Activated CD4-positive, alpha-beta T cell treated with anti-CD3 and anti-CD28 coated beads for 1 hour (primary cell): ENCODE results near the gene LRRC55.

Source experiments
- DNase-seq: peaks from one replicate; pipeline ENCODE4 v3.0.0-alpha.2; 2020

LRRC55 gene

GRCh38 chr11:57203882-57204480, 22.2 kb downstream of the LRRC55 start:
- no peak for DNase-seq

- no peak for DNase-seq
Observed at GRCh38 chr11:57205041-57205641, 23.4 kb downstream of the LRRC55 start.

- DNase-seq = no peak
Observed at GRCh38 chr11:57207168-57207567, 25.4 kb downstream of the LRRC55 start.

GRCh38 chr11:57210781-57211180, 29.0 kb downstream of the LRRC55 start:
- no peak for DNase-seq

GRCh38 chr11:57213342-57214097, 31.8 kb downstream of the LRRC55 start:
- no peak for DNase-seq

GRCh38 chr11:57214098-57214417, 32.3 kb downstream of the LRRC55 start:
- DNase-seq = no peak

GRCh38 chr11:57214494-57214893, 32.7 kb downstream of the LRRC55 start:
- no peak for DNase-seq

- no peak for DNase-seq
Observed at GRCh38 chr11:57216463-57216862, 34.7 kb downstream of the LRRC55 start.

GRCh38 chr11:57217053-57217452, 35.3 kb downstream of the LRRC55 start:
- no peak for DNase-seq

- DNase-seq = no peak
Observed at GRCh38 chr11:57219021-57219627, 37.4 kb downstream of the LRRC55 start.

- no peak for DNase-seq
Observed at GRCh38 chr11:57222239-57222638, 40.5 kb downstream of the LRRC55 start.

- DNase-seq = no peak
Observed at GRCh38 chr11:57223601-57224000, 41.8 kb downstream of the LRRC55 start.

GRCh38 chr11:57224128-57224527, 42.4 kb downstream of the LRRC55 start:
- no peak for DNase-seq

- no peak for DNase-seq
Observed at GRCh38 chr11:57224537-57224936, 42.8 kb downstream of the LRRC55 start.

GRCh38 chr11:57228600-57228999, 46.8 kb downstream of the LRRC55 start:
- no peak for DNase-seq

- DNase-seq = no peak
Observed at GRCh38 chr11:57230316-57230715, 48.6 kb downstream of the LRRC55 start.

- DNase-seq = no peak
Observed at GRCh38 chr11:57230791-57231538, 49.2 kb downstream of the LRRC55 start.

GRCh38 chr11:57231539-57232253, 49.9 kb downstream of the LRRC55 start:
- DNase-seq = no peak

GRCh38 chr11:57233702-57234101, 51.9 kb downstream of the LRRC55 start:
- no peak for DNase-seq

GRCh38 chr11:57235761-57236703, 54.3 kb downstream of the LRRC55 start:
- no peak for DNase-seq

- no peak for DNase-seq
Observed at GRCh38 chr11:57237204-57237681, 55.5 kb downstream of the LRRC55 start, which contains the start of gene APLNR. Gene APLNR, minus strand, starts transcription at chr11:57237250. Its CDS starts 246 bp downstream, at chr11:57237004.
